K562 (cell line): ENCODE measurements around the gene SLC13A3. TPM values are rescaled to one million over a fixed set of nuclear protein-coding genes. Genes with fewer than 3 reads are reported as not detected.

ENCODE experiments used
- BHLHE40 ChIP-seq: IDR thresholded peaks from 2 replicates; pipeline ENCODE4 v1.6.1; 2011; ENCODE audit warnings: low read length, improper control_type of control experiment
- CEBPB ChIP-seq: fragments of 450-650 bp; IDR thresholded peaks from 2 replicates; pipeline ENCODE4 v1.6.1; 2016; ENCODE audit warnings: missing genetic modification characterization, missing compliant biosample characterization
- CEBPG ChIP-seq, 3 experiments: fragments of 200-800 bp in 1 of 3; sonication (Bioruptor generic) in 1 of 3; sonication (generic) in 1 of 3; formaldehyde crosslinking in 1 of 3; IDR thresholded peaks in 2 of 3; conservative IDR thresholded peaks in 1 of 3; 2 replicates each; pipeline versions ENCODE4 v1.6.1 to v1.8.0; 2016 to 2022; ENCODE audit warnings: missing compliant biosample characterization in 2 of 3, missing genetic modification characterization in 2 of 3, mild to moderate bottlenecking in 1 of 3, missing genetic modification reagents in 1 of 3
- NR2C1 ChIP-seq, 2 experiments: fragments of 450-650 bp; IDR thresholded peaks; 2 replicates each; pipeline ENCODE4 v1.6.1; 2017; ENCODE audit warnings: mild to moderate bottlenecking in 2 of 2, antibody characterized with exemption in 1 of 2, inconsistent platforms in 1 of 2, missing compliant biosample characterization in 1 of 2, missing genetic modification characterization in 1 of 2
- PHB ChIP-seq: fragments of 250-450 bp; sonication (Bioruptor Pico); IDR thresholded peaks from 2 replicates; pipeline ENCODE4 v1.5.0; 2021
- SPI1 ChIP-seq: IDR thresholded peaks from 2 replicates; pipeline ENCODE4 v1.6.1; 2011; ENCODE audit warnings: low read depth, low read length, control low read depth, borderline replicate concordance
- polyA plus RNA-seq, 8 experiments: library from polyadenylated mRNA; depleted of rRNA in 4 of 8; stranded (reverse) in 5 of 8; unstranded in 3 of 8; fragments of >200 nt; fragmentation: Nextera tagmentation in 2 of 8; fragmentation: Illumina TruSeq in 1 of 8; extraction: Ambion mirVana in 2 of 8; extraction: Trizol in 1 of 8; gene quantifications; 2 replicates each; pipeline versions ENCODE4 v1.2.1 to v1.2.3, GENCODE V29; 2011 to 2014; ENCODE audit warnings: inconsistent platforms in 1 of 8, missing spikeins in 1 of 8
- total RNA-seq, 7 experiments: library from RNA; depleted of rRNA in 6 of 7; stranded (reverse); fragments of >200 nt in 6 of 7; fragmentation: Illumina TruSeq in 2 of 7; extraction: Trizol in 2 of 7; gene quantifications; 2 replicates each; pipeline versions ENCODE4 v1.2.1 to v1.2.3, GENCODE V29; 2011 to 2021; ENCODE audit warnings: low replicate concordance in 1 of 7
- TF ChIP-seq, protein P1 (sequence below): sonication (generic); formaldehyde crosslinking; IDR thresholded peaks from 2 replicates; pipeline ENCODE4 v1.9.0; 2022; ENCODE audit warnings: mild to moderate bottlenecking, missing genetic modification reagents
- TF ChIP-seq, protein P2 (sequence below), 2 experiments: IDR thresholded peaks; 2 replicates each; pipeline ENCODE4 v1.6.1; 2011; ENCODE audit warnings: borderline replicate concordance in 1 of 2, control low read depth in 1 of 2, low read depth in 1 of 2, low read length in 1 of 2, mild to moderate bottlenecking in 1 of 2, mixed read lengths in 1 of 2, moderate library complexity in 1 of 2; ENCODE audit not compliant: insufficient read depth in 1 of 2, insufficient read length in 1 of 2, poor library complexity in 1 of 2, severe bottlenecking in 1 of 2; ENCODE audit errors: extremely low read depth in 1 of 2

Gene SLC13A3
- total and polyA plus RNA-seq, 9 of the 15 experiments (the other 6 are each of a cell fraction or from before 2014, with no cell fraction given): 5.5 to 16.4 (median 8.5) TPM

DNA sequence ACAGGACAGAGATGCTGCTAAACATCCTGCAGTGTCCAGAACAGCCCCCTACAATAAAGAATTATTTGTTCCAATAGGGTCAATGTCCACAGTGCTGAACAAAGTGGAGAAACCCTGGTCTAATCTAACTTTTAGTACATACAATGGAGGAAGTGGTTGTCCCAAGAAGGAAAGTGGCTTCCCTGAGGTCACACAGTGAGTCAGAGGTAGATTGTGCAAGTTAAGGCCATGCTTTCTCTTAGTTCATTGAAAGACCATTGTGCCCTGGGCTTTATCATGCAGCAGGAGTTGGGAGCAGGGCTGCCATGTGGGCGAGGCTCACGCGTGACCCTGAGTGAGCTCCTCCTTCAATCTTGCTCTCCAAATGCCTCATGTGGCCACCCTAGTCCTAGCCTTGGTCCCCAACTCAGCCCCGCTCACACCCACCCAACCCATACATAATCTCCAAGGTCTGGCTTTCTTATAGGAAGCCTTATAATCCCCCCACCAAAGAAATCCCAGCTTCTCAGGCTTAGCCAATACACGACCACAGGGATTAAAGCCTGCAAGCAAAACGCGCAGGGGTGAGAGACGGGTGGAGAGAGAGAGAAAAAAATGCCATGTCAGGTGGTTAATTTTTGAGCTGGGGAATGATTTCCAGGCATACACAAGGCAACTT is 19.9 kb downstream of the SLC13A3 start (continued):
- TF ChIP-seq CEBPB (peak; percentile 86), SPI1 (peak; percentile 51), NR2C1 (IDR thresholded peaks at IDR 0.05) (no peak), NR2C1 (tag; IDR thresholded peaks at IDR 0.05) (peak; percentile 44), BHLHE40 (peak; percentile 61; the same call in 1 of the 2 replicates), CEBPG (CRISPR knock-in tag; IDR thresholded peaks at IDR 0.05) (peak; percentile 86), CEBPG (tag; conservative IDR thresholded peaks at IDR 0.05 in 1 of 2, IDR thresholded peaks at IDR 0.05 in 1 of 2) (peak in 1 of 2 experiments; percentile 77; a peak in 2 of 4 replicates), PHB (CRISPR knock-in tag) (no peak)
- TF ChIP-seq, protein P1, sequence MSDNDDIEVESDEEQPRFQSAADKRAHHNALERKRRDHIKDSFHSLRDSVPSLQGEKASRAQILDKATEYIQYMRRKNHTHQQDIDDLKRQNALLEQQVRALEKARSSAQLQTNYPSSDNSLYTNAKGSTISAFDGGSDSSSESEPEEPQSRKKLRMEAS (CRISPR knock-in tag): peak; percentile 74
- TF ChIP-seq, protein P2, sequence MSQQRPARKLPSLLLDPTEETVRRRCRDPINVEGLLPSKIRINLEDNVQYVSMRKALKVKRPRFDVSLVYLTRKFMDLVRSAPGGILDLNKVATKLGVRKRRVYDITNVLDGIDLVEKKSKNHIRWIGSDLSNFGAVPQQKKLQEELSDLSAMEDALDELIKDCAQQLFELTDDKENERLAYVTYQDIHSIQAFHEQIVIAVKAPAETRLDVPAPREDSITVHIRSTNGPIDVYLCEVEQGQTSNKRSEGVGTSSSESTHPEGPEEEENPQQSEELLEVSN (IDR thresholded peaks at IDR 0.05; ENCODE audit: borderline replicate concordance in 1 of 2, extremely low read depth in 1 of 2, insufficient read depth in 1 of 2, insufficient read length in 1 of 2, low read depth in 1 of 2, low read length in 1 of 2, poor library complexity in 1 of 2, severe bottlenecking in 1 of 2): peak in 1 of 2 experiments; percentile 17
